Right cardiac atrium (tissue), 5 donors: ENCODE measurements around the gene URGCP. TPM values are rescaled to one million over a fixed set of nuclear protein-coding genes. Genes with fewer than 3 reads are reported as not detected.

Experiments
- ATAC-seq, 2 donors: fragments of 200-7000 bp; cut with Tn5 transposase; one replicate each; pipeline versions ENCODE4 v1.8.0 to v1.9.1; 2020; ENCODE audit warnings: moderate library complexity in 2 of 2, mild to moderate bottlenecking in 1 of 2
- DNase-seq, 3 donors: peaks; one replicate each; pipeline ENCODE4 v3.0.0-alpha.2; 2020
- H3K27ac ChIP-seq: one replicate; pipeline ENCODE4 v1.5.1; 2013; ENCODE audit warnings: mild to moderate bottlenecking, low read length, control low read depth, moderate library complexity
- H3K27me3 ChIP-seq: one replicate; pipeline ENCODE4 v1.6.1; 2013; ENCODE audit not compliant: control insufficient read depth, insufficient read depth
- H3K4me1 ChIP-seq: one replicate; pipeline ENCODE4 v1.6.1; 2013; ENCODE audit warnings: low read length; ENCODE audit not compliant: control insufficient read depth, insufficient read depth
- H3K4me3 ChIP-seq: one replicate; pipeline ENCODE4 v1.5.1; 2013; ENCODE audit warnings: low read length, control low read depth
- H3K9me3 ChIP-seq: one replicate; pipeline ENCODE4 v1.6.1; 2013; ENCODE audit warnings: low read length; ENCODE audit not compliant: control insufficient read depth
- WGBS: extraction: QIAGEN DNeasy Blood & Tissue Kit; methylation state at CpG from one replicate; pipeline ENCODE4 v1.1.7; 2013; 5-methylcytosine and 5-hydroxymethylcytosine counted together
- intact Hi-C, 4 donors: fragments of 100-400 bp; cut with DNase I; formaldehyde crosslinking; loops; one replicate each; pipeline versions ENCODE4 v1.11.0 to v1.14.0; 2022 to 2023
- polyA plus RNA-seq: library from polyadenylated mRNA; stranded (reverse); fragments of 200-250 nt; gene quantifications from one replicate; pipeline ENCODE4 v1.2.3, GENCODE V29; 2013
- total RNA-seq, 4 donors: library from RNA; stranded (reverse); fragmentation: NEBNext Ultra II Directional; extraction: Animal tissue kit (Norgen Biotek cat#: 25700); gene quantifications; one replicate each; pipeline ENCODE4 v1.2.1, GENCODE V29; 2021
- donor health status: healthy with polysubstance abuse.
- donor health status: DM: no; HTN: yes; CAD: no.
- donor health status: DM: no; HTN: no; CAD: no.
- donor health status: DM: no; HTN: yes; CAD: no; lungs with severe emphysema.
- donor health status: DM: yes; HTN: yes; CAD: no.

The URGCP gene
- total and polyA plus RNA-seq, 5 donors = 26.5 to 43.6 (median 38.2) TPM

DNA sequence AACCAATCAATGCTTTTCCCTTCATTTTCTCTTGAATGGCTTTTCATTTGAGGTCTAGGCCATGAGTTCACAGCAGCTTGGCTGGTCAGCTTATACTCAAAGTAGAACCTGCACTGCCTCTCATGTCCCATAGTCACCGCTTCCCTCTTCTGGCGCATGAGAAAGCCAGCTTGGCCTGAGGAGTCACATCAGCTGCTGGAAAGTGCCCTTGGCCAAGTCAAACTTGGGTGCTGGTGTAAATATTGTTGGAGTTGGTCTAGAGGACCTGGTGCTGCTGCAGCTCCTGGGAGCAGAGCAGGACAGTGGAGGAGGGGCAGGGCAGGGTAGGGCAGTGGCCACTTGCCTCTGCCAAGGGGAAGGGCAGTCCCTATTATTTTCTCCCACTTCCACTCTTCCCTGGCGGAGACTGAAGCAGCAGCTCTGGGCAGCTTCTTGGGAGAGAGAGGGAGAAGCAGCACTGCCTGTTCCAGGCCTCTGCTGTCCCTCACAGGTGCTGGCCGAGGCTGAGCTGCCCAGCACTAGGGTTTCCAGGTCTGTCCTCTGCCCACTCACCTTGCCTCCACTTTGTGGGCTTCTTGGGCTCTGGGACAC, 32.6 kb upstream of the URGCP start:
- Histone ChIP-seq H3K27me3 (no peaks in the 10 kb centered on the region), H3K27ac (no peak overlapping the region), H3K9me3 (no peaks in the 10 kb centered on the region), H3K4me1 (no peaks in the 10 kb centered on the region), H3K4me3 (no peak overlapping the region)
- intact Hi-C loops = no loop called here
- WGBS = 95% methylated on average over 4 of the region's 4 CpGs
- DNase-seq (no peak), ATAC-seq (no peak)

DNA sequence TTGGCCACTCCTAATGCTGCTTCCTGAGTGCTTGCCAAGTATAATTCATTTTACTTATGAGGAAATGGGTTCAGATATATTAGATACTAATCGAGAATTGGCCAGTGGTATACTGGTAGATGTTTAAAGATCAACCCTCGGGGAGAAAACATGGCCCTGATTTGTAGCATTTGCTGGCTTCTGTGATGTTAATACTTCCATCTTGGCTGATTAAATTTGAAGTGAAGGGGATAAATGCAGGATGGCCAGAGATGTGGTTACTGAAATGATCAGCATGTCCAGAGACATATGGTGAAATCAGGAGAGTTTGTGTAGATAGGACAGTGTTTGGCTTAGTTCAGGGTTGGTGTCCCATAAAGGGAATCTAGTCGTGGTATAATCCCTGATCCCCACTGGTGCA, 31.0 kb upstream of the URGCP start:
- WGBS = 59% methylated on average over 3 of the region's 3 CpGs
- intact Hi-C loops = no loop called here
- DNase-seq = no peak
- no peak overlapping the region for H3K4me3 ChIP-seq
- no peaks in the 10 kb centered on the region for H3K4me1 ChIP-seq
- H3K9me3 ChIP-seq = no peaks in the 10 kb centered on the region
- no peak for ATAC-seq
- no peaks in the 10 kb centered on the region for H3K27me3 ChIP-seq
- no peak overlapping the region for H3K27ac ChIP-seq

DNA sequence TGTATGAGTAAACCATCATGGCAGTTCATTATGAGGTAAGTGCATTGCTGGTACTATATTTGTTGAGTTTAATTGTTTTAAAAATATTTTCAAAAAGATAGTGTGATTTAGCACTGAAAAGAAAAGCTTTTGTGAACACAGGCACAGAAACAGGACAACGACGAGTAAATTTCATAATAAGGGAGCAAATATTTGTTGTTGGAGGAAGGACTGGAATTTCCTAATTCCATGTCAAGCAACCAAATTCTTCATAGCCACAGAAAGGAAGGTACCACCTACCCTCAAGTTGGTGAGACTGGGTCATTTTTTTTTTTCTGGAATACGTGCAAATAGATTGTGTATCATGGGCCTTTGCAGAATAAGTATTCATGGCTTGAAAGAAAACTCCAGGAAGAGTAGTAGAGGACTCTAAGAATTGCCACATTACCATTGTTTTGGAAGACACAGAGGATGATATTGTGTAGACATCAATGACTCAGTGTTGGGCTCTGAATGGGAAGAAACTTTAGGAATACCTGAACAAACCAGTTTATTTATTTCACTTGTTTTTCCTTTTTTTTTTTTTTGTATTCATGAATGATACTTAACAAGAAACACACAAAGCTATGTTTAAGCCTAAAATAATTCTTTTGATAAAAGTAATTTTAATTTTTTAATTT, 27.6 kb upstream of the URGCP start:
- H3K4me1 ChIP-seq = no peaks in the 10 kb centered on the region

DNA sequence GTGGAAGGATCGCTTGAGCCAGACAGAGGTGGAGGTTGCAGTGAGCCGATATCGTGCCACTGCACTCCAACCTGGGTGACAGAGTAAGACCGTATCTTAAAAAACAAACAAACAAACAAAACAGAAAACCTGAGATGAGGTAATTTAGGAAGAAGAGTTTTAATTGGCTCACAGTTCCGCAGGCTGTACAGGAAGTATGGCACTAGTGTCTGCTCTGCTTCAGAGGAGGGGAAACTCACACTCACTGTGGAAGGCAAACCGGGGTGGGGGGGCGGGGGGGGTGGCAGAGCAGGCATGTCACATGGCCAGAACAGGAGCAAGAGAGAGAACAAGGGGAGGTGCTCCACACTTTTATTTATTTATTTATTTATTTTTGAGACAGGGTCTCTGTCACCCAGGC, 24.9 kb upstream of the URGCP start:
- ATAC-seq (no peak), DNase-seq (no peak)
- no peaks in the 10 kb centered on the region for H3K27me3 ChIP-seq
- H3K4me3 ChIP-seq = no peak overlapping the region
- H3K9me3 ChIP-seq = no peaks in the 10 kb centered on the region
- no peaks in the 10 kb centered on the region for H3K4me1 ChIP-seq
- no peak overlapping the region for H3K27ac ChIP-seq
- intact Hi-C loops = no loop called here
- WGBS = 84% methylated on average over 7 of the region's 7 CpGs

More for the DNA sequence above, 27.6 kb upstream of the URGCP start:
- WGBS = 93% methylated on average over 3 of the region's 3 CpGs
- intact Hi-C loops = no loop called here
- Histone ChIP-seq H3K4me3 (no peak overlapping the region), H3K27me3 (no peaks in the 10 kb centered on the region), H3K9me3 (no peaks in the 10 kb centered on the region), H3K27ac (no peak overlapping the region)
- ATAC-seq = no peak
- DNase-seq = no peak

DNA sequence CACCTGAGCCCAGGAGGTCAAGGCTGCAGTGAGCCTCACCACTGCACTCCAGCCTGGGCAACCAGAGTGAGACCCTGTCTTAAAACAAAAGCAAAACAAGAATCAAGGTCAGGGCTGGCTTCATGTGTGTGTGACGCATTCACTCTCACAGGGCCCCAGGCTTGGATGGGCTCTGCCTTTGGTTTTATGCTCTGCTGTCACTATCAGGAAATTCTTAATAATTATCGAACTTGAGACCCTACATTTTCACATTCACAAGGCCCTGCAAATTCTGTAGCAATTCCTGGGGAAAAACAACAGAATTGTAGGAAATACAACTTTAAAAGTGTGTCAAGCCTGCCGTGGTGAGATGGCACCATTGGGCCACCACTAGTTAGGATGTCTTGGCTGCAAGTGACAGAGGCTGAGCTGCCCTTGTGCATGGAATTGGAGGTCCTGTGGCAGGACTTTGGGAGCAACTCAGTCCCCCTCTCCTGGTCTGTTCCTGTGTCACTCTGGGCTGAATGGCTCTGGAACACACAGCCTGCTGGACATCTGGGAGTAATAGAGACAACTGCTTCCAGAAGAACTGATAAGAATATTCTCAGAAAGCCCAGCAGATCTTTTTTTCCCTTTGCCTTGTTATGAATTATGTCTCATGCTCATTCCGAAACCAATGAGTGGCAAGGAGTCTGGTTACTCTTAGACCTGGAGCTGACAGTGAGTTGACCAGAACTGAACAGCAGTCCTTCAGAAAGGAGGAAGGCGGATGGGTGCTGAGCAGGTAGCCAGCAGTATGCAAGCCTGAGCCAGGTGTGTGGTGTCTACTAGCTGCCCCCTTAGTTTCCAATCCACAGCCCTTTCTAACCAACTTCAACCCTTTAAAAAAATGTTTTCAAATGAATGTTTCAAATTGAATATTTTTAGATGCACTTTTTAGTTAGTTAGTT, 23.4 kb upstream of the URGCP start:
- no peak overlapping the region for H3K27ac ChIP-seq
- no peak overlapping the region for H3K4me3 ChIP-seq
- intact Hi-C loops = no loop called here
- no peaks in the 10 kb centered on the region for H3K9me3 ChIP-seq
- no peaks in the 10 kb centered on the region for H3K27me3 ChIP-seq
- DNase-seq = no peak
- H3K4me1 ChIP-seq = no peaks in the 10 kb centered on the region
- ATAC-seq = no peak
- WGBS = 92% methylated on average over 5 of the region's 5 CpGs

DNA sequence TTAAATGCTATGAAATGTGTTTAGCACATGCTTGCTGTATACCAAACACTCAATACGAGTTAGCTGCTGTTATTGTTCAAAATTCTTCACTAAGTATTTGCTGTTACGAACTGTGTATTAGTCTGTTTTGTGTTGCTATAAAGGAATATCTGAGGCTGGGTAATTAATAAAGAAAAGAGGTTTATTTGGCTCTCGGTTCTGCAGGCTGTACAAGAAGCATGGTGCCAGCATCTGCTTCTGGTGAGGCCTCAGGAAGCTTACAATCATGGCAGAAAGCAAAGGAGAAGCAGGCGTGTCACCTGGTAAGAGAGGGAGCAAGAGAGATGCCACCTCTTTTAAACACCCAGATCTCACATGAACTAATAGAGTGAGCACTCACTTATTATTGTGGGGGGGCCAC, 21.4 kb upstream of the URGCP start:
- intact Hi-C loops = no loop called here
- H3K9me3 ChIP-seq = no peaks in the 10 kb centered on the region
- WGBS = 97% methylated on average over 4 of the region's 4 CpGs

DNA sequence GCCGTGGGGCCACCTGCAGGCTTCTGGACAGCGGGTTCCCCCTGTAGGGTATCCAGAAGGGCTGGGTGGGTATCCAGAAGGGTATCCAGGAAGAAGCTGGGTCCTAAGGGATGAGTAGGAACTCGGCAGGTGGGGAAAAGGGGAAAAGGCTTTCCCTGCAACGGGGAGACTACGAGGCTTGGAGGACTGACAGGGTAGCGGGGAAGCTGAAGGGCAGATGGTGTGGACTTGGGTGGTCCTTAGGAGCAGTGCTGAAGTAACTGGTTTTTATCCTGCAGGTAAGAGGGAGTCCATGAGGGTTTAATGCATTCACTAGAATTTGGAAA, 20.4 kb upstream of the URGCP start:
- H3K9me3 ChIP-seq = no peaks in the 10 kb centered on the region
- intact Hi-C loops = no loop called here
- DNase-seq (no peak), ATAC-seq (peak in 1 of 2 donors; percentile 24)
- no peaks in the 10 kb centered on the region for H3K4me1 ChIP-seq
- WGBS = 5% methylated on average over 6 of the region's 6 CpGs
- H3K27me3 ChIP-seq = no peaks in the 10 kb centered on the region
- H3K27ac ChIP-seq = peak overlapping the region; percentile 88
- H3K4me3 ChIP-seq = peak overlapping the region; percentile 60

More for the DNA sequence above, 21.4 kb upstream of the URGCP start:
- DNase-seq = no peak
- no peak for ATAC-seq
- no peaks in the 10 kb centered on the region for H3K27me3 ChIP-seq
- H3K4me3 ChIP-seq = no peak overlapping the region
- H3K27ac ChIP-seq = no peak overlapping the region
- no peaks in the 10 kb centered on the region for H3K4me1 ChIP-seq

DNA sequence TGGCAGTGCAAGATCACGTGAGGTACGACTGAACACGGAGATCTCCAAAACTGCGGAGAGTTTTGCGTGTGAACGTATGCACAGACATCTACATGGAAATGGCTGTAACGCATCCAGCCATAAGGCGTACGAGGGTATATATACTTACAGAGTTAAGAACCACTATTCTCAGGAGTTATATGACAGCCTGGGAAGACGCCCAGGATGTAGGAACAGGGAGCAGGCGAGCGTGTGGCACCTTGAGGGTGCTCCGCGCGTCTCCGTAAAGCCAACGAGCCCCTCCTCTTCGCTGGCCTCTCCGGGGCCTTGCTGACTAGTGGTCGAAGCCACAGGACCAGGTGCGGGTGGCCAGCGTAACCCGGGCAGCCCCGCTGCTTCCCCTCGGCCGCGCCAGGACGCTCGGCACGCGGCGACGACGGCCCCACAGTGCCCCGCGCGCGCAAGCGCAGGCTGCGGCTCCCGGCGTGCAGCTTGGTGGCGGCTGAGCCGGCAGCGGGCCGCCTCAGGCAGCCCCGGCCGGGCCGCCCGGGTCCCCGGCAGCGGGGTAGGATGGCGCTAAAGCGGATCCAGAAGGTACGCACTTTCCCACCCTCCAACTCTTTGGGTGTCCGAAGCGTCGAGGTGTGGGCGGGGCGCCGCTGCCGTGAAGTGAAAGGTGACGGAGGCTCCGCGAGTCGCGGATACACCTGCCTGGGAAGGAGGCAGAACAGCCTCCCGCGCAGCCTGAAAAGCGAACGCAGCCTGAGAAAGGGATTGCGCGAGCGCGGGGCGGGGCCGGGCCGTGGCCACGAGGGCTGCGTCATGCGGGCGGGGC, 19.8 kb upstream of the URGCP start, which contains the start of gene UBE2D4:
TSS of gene UBE2D4 (plus strand) at position 453 of the 814 bp plus-strand sequence. CDS start at position 550, 97 bp downstream.
- under 1% methylated on average over 82 of the region's 82 CpGs for WGBS

DNA sequence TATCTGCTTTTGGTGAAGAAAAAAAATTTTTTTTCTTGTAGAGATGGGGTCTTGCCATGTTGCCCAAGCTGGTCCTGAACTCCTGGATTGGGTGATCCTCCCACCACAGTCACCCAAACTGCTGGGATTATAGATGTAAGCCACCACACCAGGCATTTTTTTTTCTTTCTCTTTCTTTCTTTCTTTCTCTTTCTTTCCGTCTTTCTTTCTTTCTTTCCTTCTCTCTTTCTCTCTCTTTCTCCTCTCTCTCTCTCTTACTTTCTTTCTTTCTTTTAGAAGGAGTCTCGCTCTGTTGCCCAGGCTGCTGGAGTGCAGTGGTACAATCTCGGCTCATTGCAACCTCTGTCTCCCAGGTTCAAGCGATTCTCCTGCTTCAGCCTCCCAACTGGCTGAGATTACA, 16.3 kb upstream of the URGCP start:
- WGBS = 91% methylated on average over 4 of the region's 4 CpGs
- DNase-seq (no peak), ATAC-seq (no peak)
- no peak overlapping the region for H3K27ac ChIP-seq
- no peak overlapping the region for H3K4me3 ChIP-seq
- no peaks in the 10 kb centered on the region for H3K4me1 ChIP-seq
- no peaks in the 10 kb centered on the region for H3K27me3 ChIP-seq
- intact Hi-C loops = no loop called here
- H3K9me3 ChIP-seq = no peaks in the 10 kb centered on the region

More for the DNA sequence above, 19.8 kb upstream of the URGCP start, which contains the start of gene UBE2D4:
- H3K27ac ChIP-seq = peak within 1 kb of the TSS; percentile 88
- no peaks in the 10 kb centered on the region for H3K27me3 ChIP-seq
- peak within 1 kb of the TSS; percentile 60 for H3K4me3 ChIP-seq
- H3K9me3 ChIP-seq = no peaks in the 10 kb centered on the region
- intact Hi-C loops = no loop called here
- H3K4me1 ChIP-seq = no peaks in the 10 kb centered on the region
- peak; percentile 97 for ATAC-seq
- DNase-seq = peak; percentile 88 to 95 (median 94)

DNA sequence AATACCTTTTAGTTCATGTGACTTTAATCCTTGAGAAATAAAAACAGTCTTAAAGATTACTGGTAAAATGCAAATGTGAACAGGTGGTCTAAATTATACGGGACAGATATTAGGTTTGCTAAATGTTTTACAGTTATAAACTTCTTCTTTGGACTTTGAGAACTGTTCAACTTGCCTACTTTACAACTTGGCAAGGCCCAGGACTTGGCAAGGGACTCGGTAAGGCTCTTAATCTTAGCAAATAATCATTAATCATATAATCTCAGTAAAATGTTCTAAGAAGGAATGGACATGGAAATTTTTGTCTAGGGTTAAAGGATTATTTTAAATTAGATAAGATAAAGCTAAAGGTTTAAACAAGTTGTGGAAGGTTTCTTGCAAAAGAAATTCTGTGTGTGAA, 15.0 kb upstream of the URGCP start:
- Histone ChIP-seq H3K27ac (no peak overlapping the region), H3K27me3 (no peaks in the 10 kb centered on the region), H3K9me3 (no peaks in the 10 kb centered on the region), H3K4me1 (no peaks in the 10 kb centered on the region), H3K4me3 (no peak overlapping the region)
- WGBS = 64% methylated on average over 2 of the region's 2 CpGs
- no peak for ATAC-seq
- DNase-seq = no peak
- intact Hi-C loops = no loop called here
